Neural cell (in vitro differentiated cells): ENCODE data around the gene CCL26. TPM values are rescaled to one million over a fixed set of nuclear protein-coding genes. Genes with fewer than 3 reads are reported as not detected.

Source experiments
- H2AFZ ChIP-seq: fragments of 200-600, 300-800 bp; sonication (generic), shearing (Covaris generic); 2 replicates; pipeline ENCODE4 v1.6.0; 2014; ENCODE audit warnings: low read depth, mild to moderate bottlenecking, antibody characterized with exemption, low read length, moderate library complexity
- H3F3A ChIP-seq: fragments of 200-600 bp; shearing (Covaris generic); 2 replicates; pipeline ENCODE4 v1.6.1; 2016; ENCODE audit warnings: mild to moderate bottlenecking, moderate library complexity, mixed read lengths, antibody characterized with exemption, low read length; ENCODE audit not compliant: insufficient read depth, poor library complexity, severe bottlenecking
- H3K27ac ChIP-seq: fragments of 200-600, 300-800 bp; sonication (generic), shearing (Covaris generic); 2 replicates; pipeline ENCODE4 v1.5.1; 2014; ENCODE audit warnings: mild to moderate bottlenecking, low read length, moderate library complexity
- H3K27me3 ChIP-seq: fragments of 300-800, 200-600 bp; sonication (generic), shearing (Covaris generic); 2 replicates; pipeline ENCODE4 v1.6.0; 2014; ENCODE audit warnings: mild to moderate bottlenecking, low read depth, low read length, moderate library complexity; ENCODE audit not compliant: insufficient read depth
- H3K36me3 ChIP-seq: fragments of 300-800, 200-600 bp; sonication (generic), shearing (Covaris generic); 2 replicates; pipeline ENCODE4 v1.5.1; 2014; ENCODE audit warnings: mild to moderate bottlenecking, antibody characterized with exemption, low read length, moderate library complexity; ENCODE audit not compliant: insufficient read depth
- H3K4me2 ChIP-seq: fragments of 300-800, 200-600 bp; sonication (generic), shearing (Covaris generic); 2 replicates; pipeline ENCODE4 v1.6.0; 2014; ENCODE audit warnings: mild to moderate bottlenecking, low read length
- H3K4me3 ChIP-seq: fragments of 300-800, 200-600 bp; sonication (generic), shearing (Covaris generic); 2 replicates; pipeline ENCODE4 v1.5.1; 2014; ENCODE audit warnings: mild to moderate bottlenecking, low read length, moderate library complexity
- H3K79me2 ChIP-seq: fragments of 200-600 bp; shearing (Covaris generic); replicated peaks from 2 replicates; pipeline ENCODE4 v1.6.0; 2014; ENCODE audit warnings: mild to moderate bottlenecking, low read length, moderate library complexity; ENCODE audit not compliant: insufficient read depth
- H3K9ac ChIP-seq: fragments of 300-800, 200-600 bp; sonication (generic), shearing (Covaris generic); 2 replicates; pipeline ENCODE4 v1.6.1; 2016; ENCODE audit warnings: mild to moderate bottlenecking, low read length, mixed read lengths
- H3K9me2 ChIP-seq: fragments of 200-600 bp; shearing (Covaris generic); 2 replicates; pipeline ENCODE4 v1.6.1; 2016; ENCODE audit warnings: mild to moderate bottlenecking, low read length, mixed read lengths; ENCODE audit not compliant: insufficient read depth
- H3K9me3 ChIP-seq: fragments of 200-600, 300-800 bp; sonication (generic), shearing (Covaris generic); 2 replicates; pipeline ENCODE4 v1.6.1; 2016; ENCODE audit warnings: mild to moderate bottlenecking, mixed run types, low read length, moderate library complexity, mixed read lengths
- H4K20me1 ChIP-seq: fragments of 200-600 bp; shearing (Covaris generic); 2 replicates; pipeline ENCODE4 v1.6.1; 2016; ENCODE audit warnings: mild to moderate bottlenecking, mixed run types; ENCODE audit not compliant: insufficient read depth
- CTCF ChIP-seq: fragments of 450-650 bp; IDR thresholded peaks from 2 replicates; pipeline ENCODE4 v1.5.1; 2014; ENCODE audit warnings: antibody characterized with exemption, mild to moderate bottlenecking, moderate library complexity; ENCODE audit not compliant: poor library complexity, severe bottlenecking
- EP300 ChIP-seq: fragments of 450-650 bp; conservative IDR thresholded peaks from 2 replicates; pipeline ENCODE4 v1.6.1; 2014; ENCODE audit warnings: antibody characterized with exemption, mild to moderate bottlenecking, moderate library complexity; ENCODE audit not compliant: poor library complexity, severe bottlenecking
- EZH2 ChIP-seq: fragments of 200-600, 300-800 bp; shearing (Covaris generic), sonication (generic); IDR thresholded peaks from 2 replicates; pipeline ENCODE4 v1.6.1; 2014; ENCODE audit warnings: antibody characterized with exemption, low read length, borderline replicate concordance, mild to moderate bottlenecking; ENCODE audit not compliant: insufficient read depth, poor library complexity, severe bottlenecking
- MXI1 ChIP-seq: fragments of 450-650 bp; conservative IDR thresholded peaks from 2 replicates; pipeline ENCODE4 v1.6.1; 2014; ENCODE audit warnings: antibody characterized with exemption, mild to moderate bottlenecking; ENCODE audit not compliant: poor library complexity, severe bottlenecking
- POLR2AphosphoS5 ChIP-seq: IDR thresholded peaks from 2 replicates; pipeline ENCODE4 v1.6.1; 2012
- RAD21 ChIP-seq: fragments of 450-650 bp; conservative IDR thresholded peaks from 2 replicates; pipeline ENCODE4 v1.6.1; 2014; ENCODE audit warnings: antibody characterized with exemption, mild to moderate bottlenecking, moderate library complexity
- REST ChIP-seq: IDR thresholded peaks from 2 replicates; pipeline ENCODE4 v1.6.1; 2012; ENCODE audit warnings: borderline replicate concordance
- SMC3 ChIP-seq: fragments of 450-650 bp; conservative IDR thresholded peaks from 2 replicates; pipeline ENCODE4 v1.6.1; 2014; ENCODE audit warnings: antibody characterized with exemption, mild to moderate bottlenecking, moderate library complexity; ENCODE audit not compliant: poor library complexity
- TAF1 ChIP-seq: IDR thresholded peaks from 2 replicates; pipeline ENCODE4 v1.6.1; 2012; ENCODE audit warnings: low read depth
- polyA minus RNA-seq: library from RNA; depleted of rRNA, polyadenylated mRNA; stranded (reverse); fragments of >200 nt; gene quantifications from 2 replicates; pipeline ENCODE4 v1.2.3, GENCODE V29; 2014
- polyA plus RNA-seq: library from polyadenylated mRNA; depleted of rRNA; stranded (reverse); fragments of >200 nt; gene quantifications from 2 replicates; pipeline ENCODE4 v1.2.3, GENCODE V29; 2014

CCL26 gene
- polyA plus RNA-seq = not detected in 2 replicates
- polyA minus RNA-seq = not detected in 2 replicates

- H3K9me2 ChIP-seq = no peaks in the 10 kb centered on the region
- H4K20me1 ChIP-seq = no peaks in the 10 kb centered on the region
- H3K79me2 ChIP-seq = no peaks in the 10 kb centered on the region
- no peak within 1 kb of the TSS for H3K4me2 ChIP-seq
- H3K4me3 ChIP-seq = no peak within 1 kb of the TSS
- no peaks in the 10 kb centered on the region for H3K36me3 ChIP-seq
- H3K9me3 ChIP-seq = no peaks in the 10 kb centered on the region
- no peaks in the 10 kb centered on the region for H3F3A ChIP-seq
- no peak within 1 kb of the TSS for H3K9ac ChIP-seq
- no peak within 1 kb of the TSS for H3K27ac ChIP-seq
- TF ChIP-seq POLR2AphosphoS5 = no peak
- TF ChIP-seq EP300 = no peak
- no peak for TF ChIP-seq MXI1
- TF ChIP-seq TAF1 = no peak
- no peak for TF ChIP-seq SMC3
- TF ChIP-seq EZH2 = no peak
- TF ChIP-seq CTCF = no peak
- TF ChIP-seq RAD21 = no peak
- no peak for TF ChIP-seq REST
- H2AFZ ChIP-seq = no peak within 1 kb of the TSS
- no peaks in the 10 kb centered on the region for H3K27me3 ChIP-seq
Observed at GRCh38 chr7:75772081-75773077, at the start of gene CCL26. TSS of gene CCL26 (minus strand) at chr7:75772211. CDS start at chr7:75772176, 35 bp downstream.

GRCh38 chr7:75820688-75821087, 48.7 kb upstream of the CCL26 start:
- TF ChIP-seq REST = no peak
- TF ChIP-seq RAD21 = no peak
- TF ChIP-seq EP300 = no peak
- TF ChIP-seq EZH2 = no peak
- no peak for TF ChIP-seq MXI1
- TF ChIP-seq TAF1 = no peak
- TF ChIP-seq SMC3 = no peak
- no peak for TF ChIP-seq POLR2AphosphoS5
- no peak for TF ChIP-seq CTCF
- Histone ChIP-seq H3K27ac (no peak overlapping the region), H3K9me3 (no peaks in the 10 kb centered on the region)

More at GRCh38 chr7:75820688-75821087, 48.7 kb upstream of the CCL26 start:
- Histone ChIP-seq H3K9me2 (no peaks in the 10 kb centered on the region), H3K27me3 (no peaks in the 10 kb centered on the region), H4K20me1 (no peaks in the 10 kb centered on the region), H3K4me3 (no peak overlapping the region), H3K36me3 (no peaks in the 10 kb centered on the region), H2AFZ (no peak overlapping the region), H3K9ac (no peak overlapping the region), H3F3A (no peaks in the 10 kb centered on the region), H3K79me2 (no peaks in the 10 kb centered on the region), H3K4me2 (no peak overlapping the region)
